ENCODE results near the gene MYO7B.

MYO7B gene

GRCh38 chr2:127683757-127684156 lies 148.3 kb downstream of the MYO7B start:
- DNase-seq = no peak

- no peak for DNase-seq
These were observed 150.1 kb downstream of the MYO7B start for GRCh38 chr2:127685410-127686080.
